SK-N-SH (cell line): ENCODE measurements around the gene SIRPD. TPM values are rescaled to one million over a fixed set of nuclear protein-coding genes. Genes with fewer than 3 reads are reported as not detected.

Experiments
- CTCF ChIA-PET: fragments of 300-600, 350-600 bp; formaldehyde crosslinking; extraction: SDS; loops from one replicate; lab custom pipeline; 2021; lab: Yijun Ruan, JAX
- POLR2A ChIA-PET: fragments of 350-600 bp; sonication (Branson Sonifier 250); formaldehyde crosslinking; extraction: SDS; loops from one replicate; lab custom pipeline; 2020; ENCODE audit warnings: antibody characterized with exemption, inconsistent platforms; lab: Yijun Ruan, JAX
- DNase-seq: peaks from one replicate; pipeline ENCODE4 v3.0.0; 2012
- H2AFZ ChIP-seq: fragments of 200-600 bp; sonication (generic); 2 replicates; pipeline ENCODE4 v1.8.1; 2016; ENCODE audit warnings: antibody characterized with exemption, mild to moderate bottlenecking, low read depth
- H3F3A ChIP-seq: fragments of 200-600 bp; sonication (generic); replicated peaks from 2 replicates; pipeline ENCODE3; 2016; ENCODE audit warnings: antibody characterized with exemption, mild to moderate bottlenecking; ENCODE audit not compliant: insufficient read depth
- H3K27ac ChIP-seq, 2 experiments: fragments of 200-500 bp in 1 of 2; fragments of 200-600 bp in 1 of 2; sonication (Bioruptor generic) in 1 of 2; sonication (generic), shearing (Covaris generic) in 1 of 2; 2 replicates each; pipeline versions ENCODE4 v1.5.1 to v1.6.1; 2014 to 2016; ENCODE audit warnings: low read depth in 2 of 2, inconsistent platforms in 1 of 2, low read length in 1 of 2, mild to moderate bottlenecking in 1 of 2, mixed read lengths in 1 of 2
- H3K27me3 ChIP-seq: fragments of 200-600 bp; sonication (generic), shearing (Covaris generic); 2 replicates; pipeline ENCODE4 v1.6.1; 2016; ENCODE audit warnings: mixed run types; ENCODE audit not compliant: insufficient read depth
- H3K36me3 ChIP-seq, 2 experiments: fragments of 200-500 bp in 1 of 2; fragments of 200-600 bp in 1 of 2; sonication (Bioruptor generic) in 1 of 2; sonication (generic) in 1 of 2; replicated peaks in 1 of 2; 2 replicates each; pipeline versions ENCODE3 to v1.5.1; 2014 to 2016; ENCODE audit warnings: low read length in 1 of 2, mild to moderate bottlenecking in 1 of 2; ENCODE audit not compliant: insufficient read depth in 2 of 2, control insufficient read depth in 1 of 2
- H3K4me1 ChIP-seq, 2 experiments: fragments of 200-500 bp in 1 of 2; fragments of 200-600 bp in 1 of 2; sonication (Bioruptor generic) in 1 of 2; sonication (generic), shearing (Covaris generic) in 1 of 2; 2 replicates each; pipeline versions ENCODE4 v1.5.1 to v1.6.1; 2014 to 2016; ENCODE audit warnings: low read depth in 1 of 2, low read length in 1 of 2, mixed run types in 1 of 2; ENCODE audit not compliant: insufficient read depth in 2 of 2, control insufficient read depth in 1 of 2
- H3K4me2 ChIP-seq: fragments of 200-600 bp; sonication (generic), shearing (Covaris generic); 2 replicates; pipeline ENCODE4 v1.6.1; 2017; ENCODE audit warnings: mixed run types
- H3K4me3 ChIP-seq, 2 experiments: fragments of 200-500 bp in 1 of 2; fragments of 200-600 bp in 1 of 2; sonication (Bioruptor generic) in 1 of 2; sonication (generic), shearing (Covaris generic) in 1 of 2; 2 replicates each; pipeline versions ENCODE4 v1.5.1 to v1.8.1; 2014 to 2016; ENCODE audit warnings: low read depth in 2 of 2, inconsistent platforms in 1 of 2, low read length in 1 of 2, mild to moderate bottlenecking in 1 of 2, mixed read lengths in 1 of 2, moderate library complexity in 1 of 2
- H3K79me2 ChIP-seq: fragments of 200-600 bp; sonication (generic); 2 replicates; pipeline ENCODE4 v1.8.1; 2017; ENCODE audit warnings: mild to moderate bottlenecking; ENCODE audit not compliant: insufficient read depth
- H3K9ac ChIP-seq: fragments of 200-600 bp; sonication (generic); 2 replicates; pipeline ENCODE4 v1.6.1; 2017; ENCODE audit warnings: mixed run types
- H3K9me2 ChIP-seq: fragments of 200-600 bp; sonication (generic); 2 replicates; pipeline ENCODE4 v1.6.1; 2017; ENCODE audit warnings: mixed run types
- H3K9me3 ChIP-seq: fragments of 200-600 bp; sonication (generic); 2 replicates; pipeline ENCODE4 v1.6.1; 2017; ENCODE audit warnings: mixed run types, mild to moderate bottlenecking, moderate library complexity
- H4K20me1 ChIP-seq: fragments of 200-600 bp; sonication (generic); 2 replicates; pipeline ENCODE4 v1.6.1; 2017; ENCODE audit warnings: mild to moderate bottlenecking, mixed run types; ENCODE audit not compliant: insufficient read depth
- CHD2 ChIP-seq: fragments of 150-350 bp; IDR thresholded peaks from 2 replicates; pipeline ENCODE4 v1.6.1; 2018; ENCODE audit warnings: low read length; ENCODE audit not compliant: partially characterized antibody
- EZH2phosphoT487 ChIP-seq: fragments of 200-600 bp; sonication (generic); IDR thresholded peaks from 2 replicates; pipeline ENCODE4 v1.6.1; 2017; ENCODE audit warnings: low read depth, mixed run types, mild to moderate bottlenecking, antibody characterized with exemption, moderate library complexity, borderline replicate concordance
- FOSL2 ChIP-seq: IDR thresholded peaks from 2 replicates; pipeline ENCODE4 v1.4.0; 2012; ENCODE audit warnings: low read depth, mild to moderate bottlenecking, moderate library complexity, borderline replicate concordance
- FOXJ3 ChIP-seq: sonication (generic); formaldehyde crosslinking; IDR thresholded peaks from 2 replicates; pipeline ENCODE4 v1.5.1; 2020; ENCODE audit warnings: mild to moderate bottlenecking, missing genetic modification reagents
- GATA2 ChIP-seq: sonication (generic); formaldehyde crosslinking; IDR thresholded peaks from 2 replicates; pipeline ENCODE4 v1.5.0; 2020; ENCODE audit warnings: mild to moderate bottlenecking, missing genetic modification reagents
- MXI1 ChIP-seq: IDR thresholded peaks from 2 replicates; pipeline ENCODE4 v1.6.1; 2012; ENCODE audit warnings: mild to moderate bottlenecking, low read depth, low read length, improper control_type of control experiment
- NFIC ChIP-seq: IDR thresholded peaks from 2 replicates; pipeline ENCODE4 v1.4.0; 2012; ENCODE audit warnings: borderline replicate concordance
- RCOR1 ChIP-seq: fragments of 150-350 bp; IDR thresholded peaks from 2 replicates; pipeline ENCODE4 v1.6.1; 2017; ENCODE audit warnings: antibody characterized with exemption, low read length
- RFX5 ChIP-seq: IDR thresholded peaks from 2 replicates; pipeline ENCODE4 v1.6.1; 2012; ENCODE audit warnings: mild to moderate bottlenecking, improper control_type of control experiment, low read length
- SIN3A ChIP-seq: IDR thresholded peaks from 2 replicates; pipeline ENCODE4 v1.6.1; 2012; ENCODE audit warnings: low read depth, mild to moderate bottlenecking, low read length, moderate library complexity, borderline replicate concordance
- SMC3 ChIP-seq: IDR thresholded peaks from 2 replicates; pipeline ENCODE4 v1.6.1; 2012; ENCODE audit warnings: low read depth, low read length, improper control_type of control experiment
- TCF12 ChIP-seq: IDR thresholded peaks from 2 replicates; pipeline ENCODE4 v1.4.0; 2012
- TEAD4 ChIP-seq: IDR thresholded peaks from 2 replicates; pipeline ENCODE4 v1.4.0; 2012; ENCODE audit warnings: mild to moderate bottlenecking, borderline replicate concordance; ENCODE audit not compliant: insufficient read depth
- YY1 ChIP-seq: IDR thresholded peaks from 2 replicates; pipeline ENCODE4 v1.4.0; 2012; ENCODE audit warnings: low read depth, mild to moderate bottlenecking
- WGBS: methylation state at CpG from one replicate; pipeline ENCODE4 v1.1.6; 2017; ENCODE audit warnings: low lambda C conversion rate; 5-methylcytosine and 5-hydroxymethylcytosine counted together
- polyA plus RNA-seq, 3 experiments: library from polyadenylated mRNA; depleted of rRNA; stranded (reverse); fragments of >200 nt; gene quantifications; 2 replicates each; pipeline ENCODE4 v1.2.3, GENCODE V29; 2012
- TF ChIP-seq, protein P1 (sequence below): IDR thresholded peaks from 2 replicates; pipeline ENCODE4 v1.4.0; 2012; ENCODE audit warnings: low read depth
- TF ChIP-seq, protein P2 (sequence below): IDR thresholded peaks from 2 replicates; pipeline ENCODE4; 2012

SIRPD gene
- polyA plus RNA-seq, 1 of the 3 experiments (the other 2 are of a cell fraction): not detected

DNA sequence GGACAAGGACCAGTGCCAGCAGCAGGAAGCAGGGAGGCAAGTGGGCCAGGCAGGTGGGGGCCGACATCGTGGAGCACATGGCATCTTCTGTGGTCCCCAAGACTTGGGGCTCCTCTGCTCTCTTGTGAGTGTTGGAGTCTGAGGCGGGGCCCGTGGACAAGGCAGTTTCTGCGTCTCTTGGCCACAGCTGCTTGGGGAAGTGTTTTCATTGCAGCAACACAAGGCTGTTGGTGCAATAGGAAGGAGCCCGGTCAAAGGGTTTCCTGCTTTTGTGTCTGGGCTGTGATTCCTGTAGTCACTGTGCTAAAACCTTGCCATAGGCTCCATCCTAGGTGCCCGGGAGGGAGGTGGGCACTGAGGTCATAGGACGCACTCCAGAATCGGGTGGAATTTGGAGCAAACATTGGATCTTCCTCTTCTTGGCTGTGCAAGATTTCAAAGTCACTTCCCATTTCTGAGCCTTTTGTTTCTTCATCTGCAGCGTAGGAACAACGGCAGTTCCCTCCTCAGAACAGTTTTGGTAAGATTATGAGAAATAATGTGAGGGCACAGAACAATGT lies 66.1 kb downstream of the SIRPD start, which contains the start of gene SIRPB2:
SIRPB2 (minus strand) TSS at position 140 of the 560 bp plus-strand sequence; CDS start at position 79, 61 bp downstream.
- no peak for TF ChIP-seq EZH2phosphoT487
- TF ChIP-seq SIN3A: no peak
- TF ChIP-seq NFIC: no peak
- no peak for TF ChIP-seq TEAD4
- TF ChIP-seq, protein P1, sequence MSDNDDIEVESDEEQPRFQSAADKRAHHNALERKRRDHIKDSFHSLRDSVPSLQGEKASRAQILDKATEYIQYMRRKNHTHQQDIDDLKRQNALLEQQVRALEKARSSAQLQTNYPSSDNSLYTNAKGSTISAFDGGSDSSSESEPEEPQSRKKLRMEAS: no peak
- TF ChIP-seq YY1: no peak
- no peak for TF ChIP-seq SMC3
- no peak for TF ChIP-seq GATA2 (CRISPR knock-in tag)
- no peak for TF ChIP-seq FOSL2
- no peak for DNase-seq
- no peaks in the 10 kb centered on the region; a peak in 1 of 4 replicates for H3K4me1 ChIP-seq
- no peak within 1 kb of the TSS for H3K4me3 ChIP-seq
- H3K9me3 ChIP-seq: no peaks in the 10 kb centered on the region
- peaks cover 46% of the 10 kb centered on the region for H3K27me3 ChIP-seq
- no peaks in the 10 kb centered on the region for H3K9me2 ChIP-seq
- H4K20me1 ChIP-seq: no peaks in the 10 kb centered on the region
- 27% methylated on average over 4 of the region's 11 CpGs for WGBS
- H3K9ac ChIP-seq: no peak within 1 kb of the TSS
- POLR2A ChIA-PET: no interaction called here
- no peaks in the 10 kb centered on the region for H3K79me2 ChIP-seq
- CTCF ChIA-PET: interaction anchor here (2.3 kb wide), 1 partner anchor 24 kb away, joined by 8 read pairs; the partner anchor contains the start of gene NSFL1C
- no peak within 1 kb of the TSS for H3K27ac ChIP-seq
- no peak within 1 kb of the TSS for H2AFZ ChIP-seq
- H3K4me2 ChIP-seq: no peak within 1 kb of the TSS
- H3F3A ChIP-seq: no peaks in the 10 kb centered on the region
- H3K36me3 ChIP-seq: no peaks in the 10 kb centered on the region

DNA sequence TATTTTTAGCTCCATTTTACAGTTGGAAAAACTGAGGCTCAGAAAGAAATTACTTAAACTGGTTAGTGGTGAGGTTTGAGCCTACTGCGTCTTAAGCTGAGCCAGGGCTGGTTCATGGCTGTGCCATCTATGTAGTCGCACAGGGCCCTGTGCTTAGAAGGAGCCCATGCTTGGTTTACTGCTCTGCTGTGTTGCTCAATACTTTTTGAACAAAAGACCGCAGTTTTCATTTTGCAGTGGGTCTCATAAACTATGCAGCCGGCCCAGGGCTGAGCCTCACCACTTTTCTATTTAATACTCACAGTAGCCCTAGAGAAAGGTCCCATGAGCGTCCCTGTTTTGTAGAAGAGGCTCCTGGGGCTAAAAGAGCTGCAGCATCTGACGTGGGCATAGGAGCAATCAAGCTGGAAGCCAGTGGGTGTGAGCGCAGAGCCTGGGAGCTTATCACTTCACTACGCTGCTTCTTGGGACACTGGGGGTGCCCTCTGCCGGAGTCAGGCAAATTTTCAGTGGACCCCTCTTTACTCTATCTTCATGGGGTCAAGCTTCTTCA lies 66.8 kb downstream of the SIRPD start:
- Histone ChIP-seq H3K4me3 (no peak overlapping the region), H3K27me3 (peaks cover 50% of the 10 kb centered on the region), H3K9me2 (no peaks in the 10 kb centered on the region), H3K9me3 (no peaks in the 10 kb centered on the region), H3K27ac (no peak overlapping the region), H3F3A (no peaks in the 10 kb centered on the region), H3K4me1 (no peaks in the 10 kb centered on the region; a peak in 1 of 4 replicates), H4K20me1 (no peaks in the 10 kb centered on the region), H2AFZ (no peak overlapping the region), H3K4me2 (no peak overlapping the region), H3K9ac (no peak overlapping the region), H3K79me2 (no peaks in the 10 kb centered on the region), H3K36me3 (no peaks in the 10 kb centered on the region)
- DNase-seq: no peak
- no peak for TF ChIP-seq FOXJ3 (CRISPR knock-in tag)
- TF ChIP-seq EZH2phosphoT487: no peak
- no peak for TF ChIP-seq RCOR1
- no peak for TF ChIP-seq FOSL2
- TF ChIP-seq, protein P2, sequence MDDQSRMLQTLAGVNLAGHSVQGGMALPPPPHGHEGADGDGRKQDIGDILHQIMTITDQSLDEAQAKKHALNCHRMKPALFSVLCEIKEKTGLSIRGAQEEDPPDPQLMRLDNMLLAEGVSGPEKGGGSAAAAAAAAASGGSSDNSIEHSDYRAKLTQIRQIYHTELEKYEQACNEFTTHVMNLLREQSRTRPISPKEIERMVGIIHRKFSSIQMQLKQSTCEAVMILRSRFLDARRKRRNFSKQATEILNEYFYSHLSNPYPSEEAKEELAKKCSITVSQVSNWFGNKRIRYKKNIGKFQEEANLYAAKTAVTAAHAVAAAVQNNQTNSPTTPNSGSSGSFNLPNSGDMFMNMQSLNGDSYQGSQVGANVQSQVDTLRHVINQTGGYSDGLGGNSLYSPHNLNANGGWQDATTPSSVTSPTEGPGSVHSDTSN: no peak
- TF ChIP-seq, protein P1: no peak
- no peak for TF ChIP-seq MXI1
- no peak for TF ChIP-seq TCF12
- TF ChIP-seq RFX5: no peak
- no peak for TF ChIP-seq CHD2
- ChIA-PET POLR2A (no interaction called here), CTCF (interaction anchor here (1.7 to 2.3 kb wide), 2 partner anchors 14 to 24 kb away, joined by 8 to 10 read pairs; partner anchors contain the start of gene NSFL1C)
- WGBS: 44% methylated on average over 9 of the region's 9 CpGs
